Measurements from ENCODE around the gene STC2. TPM values are rescaled to one million over a fixed set of nuclear protein-coding genes. Genes with fewer than 3 reads are reported as not detected.

The STC2 gene
- total RNA-seq, 1 donor from 2014 or later = 2.0 TPM

DNA sequence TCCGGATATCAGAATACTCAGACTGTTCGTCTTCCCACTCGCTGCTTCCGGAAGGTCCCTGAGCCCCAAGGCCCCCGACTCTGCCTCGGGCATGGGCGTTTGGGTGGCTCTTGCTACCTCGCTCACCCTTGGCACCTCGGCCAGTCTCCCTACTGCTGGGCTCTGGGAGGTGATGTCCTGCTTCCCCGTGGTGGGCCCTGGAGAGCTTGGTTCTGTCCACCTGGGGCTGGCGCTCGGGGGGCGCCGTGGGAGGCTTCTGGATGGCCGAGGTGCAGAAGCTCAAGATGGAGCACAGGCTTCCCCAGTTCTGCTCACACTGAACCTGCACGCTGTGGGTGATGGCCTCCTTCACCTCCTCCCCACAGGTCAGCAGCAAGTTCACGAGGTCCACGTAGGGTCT is 10.4 kb downstream of the STC2 start:
- Histone ChIP-seq H3K9me3 (no peaks in the 10 kb centered on the region), H3K27me3 (no peaks in the 10 kb centered on the region), H3K4me3 (no peak overlapping the region), H3K36me3 (no peaks in the 10 kb centered on the region), H3K4me1 (peaks cover 0 to 4% of the 10 kb centered on the region in 2 donors), H3K27ac (no peak overlapping the region)
- intact Hi-C loops (cut with DNase I) = loop anchor here (10.0 kb wide), 1 partner anchor 157 kb away; no protein-coding TSS in a partner anchor
- TF ChIP-seq, protein P1, sequence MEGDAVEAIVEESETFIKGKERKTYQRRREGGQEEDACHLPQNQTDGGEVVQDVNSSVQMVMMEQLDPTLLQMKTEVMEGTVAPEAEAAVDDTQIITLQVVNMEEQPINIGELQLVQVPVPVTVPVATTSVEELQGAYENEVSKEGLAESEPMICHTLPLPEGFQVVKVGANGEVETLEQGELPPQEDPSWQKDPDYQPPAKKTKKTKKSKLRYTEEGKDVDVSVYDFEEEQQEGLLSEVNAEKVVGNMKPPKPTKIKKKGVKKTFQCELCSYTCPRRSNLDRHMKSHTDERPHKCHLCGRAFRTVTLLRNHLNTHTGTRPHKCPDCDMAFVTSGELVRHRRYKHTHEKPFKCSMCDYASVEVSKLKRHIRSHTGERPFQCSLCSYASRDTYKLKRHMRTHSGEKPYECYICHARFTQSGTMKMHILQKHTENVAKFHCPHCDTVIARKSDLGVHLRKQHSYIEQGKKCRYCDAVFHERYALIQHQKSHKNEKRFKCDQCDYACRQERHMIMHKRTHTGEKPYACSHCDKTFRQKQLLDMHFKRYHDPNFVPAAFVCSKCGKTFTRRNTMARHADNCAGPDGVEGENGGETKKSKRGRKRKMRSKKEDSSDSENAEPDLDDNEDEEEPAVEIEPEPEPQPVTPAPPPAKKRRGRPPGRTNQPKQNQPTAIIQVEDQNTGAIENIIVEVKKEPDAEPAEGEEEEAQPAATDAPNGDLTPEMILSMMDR (IDR thresholded peaks at IDR 0.05) = no peak
- peak in 1 of 2 donors; percentile 57 for DNase-seq (ENCODE audit: low spot score in 2 of 2)

DNA sequence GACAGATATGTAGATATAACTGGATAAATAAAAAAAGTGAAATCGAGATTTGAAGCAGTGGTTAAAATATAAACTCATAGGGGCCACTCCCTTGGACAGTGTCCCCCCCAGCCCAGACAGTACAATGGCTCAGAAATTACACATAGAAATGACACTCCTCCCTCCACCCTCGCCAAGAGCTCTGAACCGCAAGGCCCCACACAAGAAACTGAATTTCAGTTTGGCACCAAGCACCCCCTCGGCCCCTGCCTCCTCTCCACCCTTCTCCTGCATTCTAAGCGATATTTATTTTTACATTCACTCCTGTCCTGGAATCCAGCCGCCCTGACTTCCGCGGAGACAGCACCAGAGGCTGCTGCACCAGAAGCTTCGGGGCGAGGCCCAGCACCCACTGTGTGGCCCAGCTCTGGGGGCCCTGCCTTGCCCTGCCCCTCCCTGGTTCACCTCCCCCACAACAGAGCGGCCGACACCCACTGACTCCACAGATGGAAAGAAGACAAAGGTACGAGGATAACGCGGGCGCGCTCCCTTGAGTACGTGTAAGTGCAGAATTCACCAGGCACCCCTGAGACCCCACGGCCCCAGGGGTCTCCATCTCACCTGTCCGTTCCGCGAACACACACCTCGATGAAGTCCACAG is 11.0 kb downstream of the STC2 start:
- TF ChIP-seq, protein P1 (IDR thresholded peaks at IDR 0.05) = no peak
- Histone ChIP-seq H3K4me3 (no peak overlapping the region), H3K27ac (no peak overlapping the region), H3K27me3 (no peaks in the 10 kb centered on the region), H3K9me3 (no peaks in the 10 kb centered on the region), H3K36me3 (no peaks in the 10 kb centered on the region), H3K4me1 (peaks cover 0 to 4% of the 10 kb centered on the region in 2 donors)
- DNase-seq (ENCODE audit: low spot score in 2 of 2) = peak in 1 of 2 donors; percentile 58
- intact Hi-C loops (cut with DNase I) = loop anchor here (10.0 kb wide), 1 partner anchor 158 kb away; no protein-coding TSS in a partner anchor

DNA sequence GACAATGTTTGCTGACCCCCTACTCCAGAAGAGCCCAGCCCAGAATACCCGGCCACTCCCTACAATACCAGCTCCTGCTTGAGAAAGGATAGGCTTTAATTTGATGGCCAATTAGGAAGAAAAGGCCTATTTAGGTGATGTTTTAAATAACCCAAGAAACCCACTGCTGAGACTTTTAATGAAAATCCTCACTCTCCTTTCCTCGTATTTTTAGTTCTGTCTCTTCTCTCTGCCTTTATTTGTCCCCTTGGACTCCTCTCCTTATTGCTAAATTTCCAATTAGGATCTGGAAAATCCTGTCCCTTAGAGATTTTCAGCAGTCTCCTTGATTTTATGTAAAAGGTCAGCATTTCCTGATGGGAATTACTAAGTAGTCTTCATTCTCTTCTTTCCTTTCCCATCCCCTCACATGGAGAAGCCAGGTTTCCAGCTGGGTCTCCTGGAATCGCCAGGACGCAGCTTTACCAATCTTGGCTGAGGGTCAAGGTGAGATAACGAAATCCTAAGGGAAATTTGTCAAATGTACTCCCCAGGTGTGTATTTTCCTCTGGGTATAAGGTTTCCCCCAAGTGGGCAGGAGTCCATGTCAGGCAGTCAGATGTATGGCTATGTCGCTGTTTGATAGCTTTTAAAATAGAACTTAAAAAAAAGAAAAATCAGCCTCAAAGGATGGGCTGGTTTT is 11.7 kb downstream of the STC2 start:
- Histone ChIP-seq H3K4me1 (peaks cover 0 to 4% of the 10 kb centered on the region in 2 donors), H3K4me3 (peak overlapping the region in 1 of 2 donors; percentile 42), H3K27ac (no peak overlapping the region), H3K27me3 (no peaks in the 10 kb centered on the region), H3K9me3 (no peaks in the 10 kb centered on the region), H3K36me3 (no peaks in the 10 kb centered on the region)
- TF ChIP-seq, protein P1 (IDR thresholded peaks at IDR 0.05) = no peak
- intact Hi-C loops (cut with DNase I) = loop anchor here (10.0 kb wide), 1 partner anchor 158 kb away; no protein-coding TSS in a partner anchor
- no peak for DNase-seq (ENCODE audit: low spot score in 2 of 2)

DNA sequence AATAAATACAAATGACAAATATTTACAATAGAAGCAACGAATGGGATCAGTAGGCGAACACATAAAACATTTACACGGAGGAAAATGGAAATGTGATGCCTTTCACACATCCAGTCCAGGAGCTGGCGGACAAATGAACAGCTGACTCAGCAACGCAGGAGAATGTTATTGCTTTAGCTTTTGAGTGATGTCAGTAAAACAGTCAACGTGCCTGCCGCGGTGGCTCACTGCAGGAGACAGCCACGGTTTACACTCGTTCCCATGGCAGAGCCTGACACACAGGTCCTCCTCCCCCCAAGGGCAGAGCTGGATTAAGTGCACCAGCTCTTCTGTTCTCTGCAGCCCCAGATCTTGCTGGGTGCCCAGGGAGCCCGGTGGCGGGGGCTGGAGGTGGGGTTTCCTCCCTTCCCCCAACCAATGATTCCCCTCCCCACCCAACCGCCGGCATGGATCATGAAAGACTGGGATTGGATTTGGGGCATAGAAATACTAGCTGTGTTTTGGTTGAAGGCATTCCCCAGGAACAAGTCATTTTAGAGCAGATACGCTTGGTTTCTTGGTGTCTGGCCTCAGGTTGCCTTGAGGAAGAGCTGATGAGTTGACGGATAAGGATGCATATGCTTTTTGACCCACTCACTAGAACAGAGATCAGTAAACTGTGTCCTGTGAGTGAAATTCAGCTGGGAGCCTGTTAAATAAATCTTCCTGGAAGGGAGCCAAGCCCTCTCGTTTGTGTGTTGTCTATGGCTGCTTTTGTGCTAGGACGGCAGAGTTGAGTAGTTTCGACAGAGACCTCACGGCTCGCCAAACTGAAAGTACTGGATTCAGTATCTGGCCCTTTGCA is 12.5 kb downstream of the STC2 start:
- Histone ChIP-seq H3K4me3 (peak overlapping the region in 1 of 2 donors; percentile 42), H3K9me3 (no peaks in the 10 kb centered on the region), H3K4me1 (peaks cover 4 to 10% of the 10 kb centered on the region in 2 donors), H3K27ac (no peak overlapping the region), H3K36me3 (no peaks in the 10 kb centered on the region), H3K27me3 (no peaks in the 10 kb centered on the region)
- TF ChIP-seq, protein P1 (IDR thresholded peaks at IDR 0.05) = no peak
- intact Hi-C loops (cut with DNase I) = loop anchor here (10.0 kb wide), 1 partner anchor 159 kb away; no protein-coding TSS in a partner anchor
- peak in 1 of 2 donors; percentile 70 for DNase-seq (ENCODE audit: low spot score in 2 of 2)

DNA sequence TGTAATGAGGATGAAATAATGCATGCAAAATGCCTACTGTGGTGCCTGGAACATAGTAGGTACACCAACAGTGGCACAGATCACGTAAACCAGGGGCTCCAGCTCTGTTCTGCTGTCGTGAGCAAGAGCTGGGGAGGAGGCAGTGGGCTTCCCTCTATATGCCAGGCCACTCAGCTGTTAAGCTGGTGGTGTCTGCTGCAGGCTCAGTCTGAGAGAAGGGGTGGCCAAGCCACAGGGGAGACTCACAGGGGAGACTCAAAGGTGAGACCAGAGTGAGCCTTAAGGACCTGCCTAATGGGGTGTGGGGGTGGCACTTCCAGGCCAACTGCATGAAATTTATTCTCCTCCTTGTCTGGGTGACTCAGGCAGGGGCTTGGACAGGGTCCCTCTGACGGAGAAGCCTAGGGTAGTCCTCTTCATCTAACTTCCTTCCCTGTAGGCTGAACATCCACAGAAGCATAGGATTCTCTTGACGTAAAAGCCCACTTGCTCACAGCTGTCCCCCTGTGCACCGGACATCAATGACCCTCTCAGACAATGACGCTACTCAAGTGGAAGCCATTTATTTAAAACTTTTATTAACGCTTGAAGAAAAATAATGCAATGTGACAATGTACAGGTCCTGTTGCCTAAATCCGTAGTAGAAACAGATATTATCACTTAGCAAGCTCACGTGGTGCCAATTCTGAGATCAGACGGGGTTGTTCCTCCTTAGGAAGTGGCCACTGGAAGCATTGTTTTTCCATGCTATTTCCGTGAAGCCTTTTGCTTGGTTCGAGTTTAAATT is 13.9 kb downstream of the STC2 start:
- intact Hi-C loops (cut with DNase I) = loop anchor here (10.0 kb wide), 1 partner anchor 160 kb away; no protein-coding TSS in a partner anchor
- Histone ChIP-seq H3K27me3 (no peaks in the 10 kb centered on the region), H3K9me3 (no peaks in the 10 kb centered on the region), H3K4me3 (no peak overlapping the region), H3K36me3 (no peaks in the 10 kb centered on the region), H3K4me1 (peaks cover 4 to 19% of the 10 kb centered on the region in 2 donors), H3K27ac (no peak overlapping the region)
- TF ChIP-seq, protein P1 (IDR thresholded peaks at IDR 0.05) = no peak
- peak in 1 of 2 donors; percentile 50 for DNase-seq (ENCODE audit: low spot score in 2 of 2)
